Measurements from ENCODE around the gene RHBG. TPM values are rescaled to one million over a fixed set of nuclear protein-coding genes. Genes with fewer than 3 reads are reported as not detected.

Gene RHBG
- polyA plus RNA-seq, 1 donor (not counting 4 experiments of a cell fraction or from before 2014, with no cell fraction given) = not detected

GRCh38 chr1:156385534-156386031, 16.6 kb downstream of the RHBG start:
- FAIRE-seq (peak; percentile 70), DNase-seq (ENCODE audit: low read depth, low spot score) (peak; percentile 21)
- dilution Hi-C loops (cut with MboI; ENCODE audit: extremely low pct_ligation_motif_present, low sequenced_read_pairs) = no loop called here
- TF ChIP-seq CTCF (optimal IDR thresholded peaks at IDR 0.05 in 1 of 3, IDR thresholded peaks at IDR 0.05 in 1 of 3, conservative IDR thresholded peaks at IDR 0.05 in 1 of 3; ENCODE audit: extremely low read depth in 1 of 3, insufficient read depth in 2 of 3, low read length in 3 of 3) = peak; percentile 81 to 95 (median 89)
- no peak for TF ChIP-seq EZH2 (IDR thresholded peaks at IDR 0.05; ENCODE audit: low read length)
- Histone ChIP-seq H3K9me1 (ENCODE audit: control insufficient read depth, extremely low read depth, insufficient read depth, low read length) (no peaks in the 10 kb centered on the region), H3K9ac (ENCODE audit: control insufficient read depth, extremely low read depth, insufficient read depth, low read length) (no peak overlapping the region), H2AFZ (ENCODE audit: control insufficient read depth, low read length) (no peak overlapping the region), H3K27me3 (ENCODE audit: control insufficient read depth, extremely low read depth, insufficient read depth, low read length) (peaks cover 30% of the 10 kb centered on the region), H3K4me2 (ENCODE audit: control insufficient read depth, extremely low read depth, insufficient read depth, low read depth, low read length) (no peak overlapping the region), H3K27ac (ENCODE audit: control insufficient read depth, insufficient read depth, low read length) (no peak overlapping the region), H3K4me1 (ENCODE audit: control insufficient read depth, extremely low read depth, insufficient read depth, low read length) (no peaks in the 10 kb centered on the region), H3K36me3 (ENCODE audit: control insufficient read depth in 2 of 2, extremely low read depth in 1 of 2, insufficient read depth in 2 of 2, low read length in 2 of 2) (no peaks in the 10 kb centered on the region), H3K9me3 (ENCODE audit: control insufficient read depth, low read depth, low read length) (no peaks in the 10 kb centered on the region), H3K79me2 (ENCODE audit: control insufficient read depth, insufficient read depth, low read length) (no peaks in the 10 kb centered on the region), H3K4me3 (ENCODE audit: control insufficient read depth in 2 of 3, extremely low read depth in 1 of 3, insufficient read depth in 2 of 3, low read depth in 1 of 3, low read length in 3 of 3) (no peak overlapping the region), H4K20me1 (ENCODE audit: control insufficient read depth, extremely low read depth, insufficient read depth, low read length) (no peaks in the 10 kb centered on the region)

GRCh38 chr1:156386134-156386901, 17.3 kb downstream of the RHBG start:
- dilution Hi-C loops (cut with MboI; ENCODE audit: extremely low pct_ligation_motif_present, low sequenced_read_pairs) = no loop called here
- FAIRE-seq (no peak), DNase-seq (ENCODE audit: low read depth, low spot score) (no peak)
- Histone ChIP-seq H3K27me3 (ENCODE audit: control insufficient read depth, extremely low read depth, insufficient read depth, low read length) (peaks cover 33% of the 10 kb centered on the region), H3K79me2 (ENCODE audit: control insufficient read depth, insufficient read depth, low read length) (no peaks in the 10 kb centered on the region), H3K4me1 (ENCODE audit: control insufficient read depth, extremely low read depth, insufficient read depth, low read length) (no peaks in the 10 kb centered on the region), H3K36me3 (ENCODE audit: control insufficient read depth in 2 of 2, extremely low read depth in 1 of 2, insufficient read depth in 2 of 2, low read length in 2 of 2) (no peaks in the 10 kb centered on the region), H3K27ac (ENCODE audit: control insufficient read depth, insufficient read depth, low read length) (no peak overlapping the region), H3K9me3 (ENCODE audit: control insufficient read depth, low read depth, low read length) (no peaks in the 10 kb centered on the region), H3K4me2 (ENCODE audit: control insufficient read depth, extremely low read depth, insufficient read depth, low read depth, low read length) (no peak overlapping the region), H3K4me3 (ENCODE audit: control insufficient read depth in 2 of 3, extremely low read depth in 1 of 3, insufficient read depth in 2 of 3, low read depth in 1 of 3, low read length in 3 of 3) (no peak overlapping the region), H2AFZ (ENCODE audit: control insufficient read depth, low read length) (no peak overlapping the region), H3K9me1 (ENCODE audit: control insufficient read depth, extremely low read depth, insufficient read depth, low read length) (no peaks in the 10 kb centered on the region), H3K9ac (ENCODE audit: control insufficient read depth, extremely low read depth, insufficient read depth, low read length) (no peak overlapping the region), H4K20me1 (ENCODE audit: control insufficient read depth, extremely low read depth, insufficient read depth, low read length) (no peaks in the 10 kb centered on the region)
- TF ChIP-seq CTCF (optimal IDR thresholded peaks at IDR 0.05 in 1 of 3, IDR thresholded peaks at IDR 0.05 in 1 of 3, conservative IDR thresholded peaks at IDR 0.05 in 1 of 3; ENCODE audit: extremely low read depth in 1 of 3, insufficient read depth in 2 of 3, low read length in 3 of 3) = no peak
- TF ChIP-seq EZH2 (IDR thresholded peaks at IDR 0.05; ENCODE audit: low read length) = no peak

Data from keratinocyte (primary cell).